Uterus (tissue), 4 donors: ENCODE data around the gene TMEM161B. TPM values are rescaled to one million over a fixed set of nuclear protein-coding genes. Genes with fewer than 3 reads are reported as not detected.

Source experiments
- DNase-seq, 2 donors: peaks; one replicate each; pipeline ENCODE4 v3.0.0-alpha.2; 2019 to 2020
- H3K27ac ChIP-seq, 2 donors: fragments of 200-600 bp; sonication (generic); 1 replicate in 1 of 2; 2 replicates in 1 of 2; pipeline ENCODE4 v1.5.1; 2016 to 2018
- H3K27me3 ChIP-seq, 2 donors: fragments of 200-600 bp; sonication (generic); one replicate each; pipeline ENCODE4 v1.5.1; 2018 to 2019; ENCODE audit warnings: control low read depth in 1 of 2
- H3K36me3 ChIP-seq, 2 donors: fragments of 200-600 bp; sonication (generic); one replicate each; pipeline ENCODE4 v1.5.1; 2019; ENCODE audit warnings: control low read depth in 1 of 2
- H3K4me1 ChIP-seq, 2 donors: fragments of 200-600 bp; sonication (generic); one replicate each; pipeline ENCODE4 v1.5.1; 2018 to 2019; ENCODE audit warnings: control low read depth in 1 of 2
- H3K4me3 ChIP-seq, 2 donors: fragments of 200-600 bp; sonication (generic); 1 replicate in 1 of 2; 2 replicates in 1 of 2; pipeline ENCODE4 v1.5.1; 2018 to 2019; ENCODE audit warnings: mild to moderate bottlenecking in 1 of 2
- H3K9me3 ChIP-seq, 2 donors: fragments of 200-600 bp; sonication (generic); one replicate each; pipeline ENCODE4 v1.5.1; 2019; ENCODE audit warnings: control low read depth in 1 of 2
- CTCF ChIP-seq, 4 experiments: fragments of 200-600 bp in 2 of 4; fragments of 450-650 bp in 2 of 4; sonication (generic) in 2 of 4; IDR thresholded peaks; one replicate each; pipeline ENCODE4 v1.5.1; 2016 to 2019; ENCODE audit warnings: antibody characterized with exemption in 4 of 4, mild to moderate bottlenecking in 2 of 4, moderate library complexity in 1 of 4
- POLR2A ChIP-seq, 2 donors: fragments of 450-650 bp; IDR thresholded peaks; one replicate each; pipeline ENCODE4 v1.6.1; 2016; ENCODE audit warnings: antibody characterized with exemption in 2 of 2, mild to moderate bottlenecking in 1 of 2, moderate library complexity in 1 of 2
- intact Hi-C: fragments of 100-400 bp; cut with DNase I; formaldehyde crosslinking; loops from one replicate; pipeline ENCODE4 v1.15.1; 2023; ENCODE audit warnings: low total_unique reads
- total RNA-seq, 4 donors: library from RNA; depleted of rRNA in 3 of 4; stranded (reverse); fragments of >200 nt in 3 of 4; gene quantifications; one replicate each; pipeline versions ENCODE4 v1.1.0 to v1.2.4, GENCODE V29; 2014 to 2023
- donor health status: DM: yes; HTN: yes; CAD: no.

The TMEM161B gene
- total RNA-seq, 4 donors from 2014 or later = 26.4 to 53.4 (median 42.2) TPM

GRCh38 chr5:88158056-88158455 is 110.6 kb downstream of the TMEM161B start:
- Histone ChIP-seq H3K27me3 (no peaks in the 10 kb centered on the region), H3K27ac (no peak overlapping the region), H3K36me3 (no peaks in the 10 kb centered on the region), H3K4me1 (no peaks in the 10 kb centered on the region), H3K9me3 (no peaks in the 10 kb centered on the region), H3K4me3 (no peak overlapping the region)
- intact Hi-C loops = no loop called here
- no peak for DNase-seq
- TF ChIP-seq CTCF (IDR thresholded peaks at IDR 0.05) (no peak), POLR2A (IDR thresholded peaks at IDR 0.05) (no peak)

- H3K36me3 ChIP-seq = no peaks in the 10 kb centered on the region
- no peaks in the 10 kb centered on the region for H3K27me3 ChIP-seq
- H3K27ac ChIP-seq = no peak overlapping the region
- H3K4me1 ChIP-seq = no peaks in the 10 kb centered on the region
- TF ChIP-seq CTCF (IDR thresholded peaks at IDR 0.05) (no peak), POLR2A (IDR thresholded peaks at IDR 0.05) (no peak)
- H3K4me3 ChIP-seq = no peak overlapping the region
- intact Hi-C loops = no loop called here
- DNase-seq = no peak
- H3K9me3 ChIP-seq = no peaks in the 10 kb centered on the region
Observed at GRCh38 chr5:88154891-88155290, 113.8 kb downstream of the TMEM161B start.

DNA sequence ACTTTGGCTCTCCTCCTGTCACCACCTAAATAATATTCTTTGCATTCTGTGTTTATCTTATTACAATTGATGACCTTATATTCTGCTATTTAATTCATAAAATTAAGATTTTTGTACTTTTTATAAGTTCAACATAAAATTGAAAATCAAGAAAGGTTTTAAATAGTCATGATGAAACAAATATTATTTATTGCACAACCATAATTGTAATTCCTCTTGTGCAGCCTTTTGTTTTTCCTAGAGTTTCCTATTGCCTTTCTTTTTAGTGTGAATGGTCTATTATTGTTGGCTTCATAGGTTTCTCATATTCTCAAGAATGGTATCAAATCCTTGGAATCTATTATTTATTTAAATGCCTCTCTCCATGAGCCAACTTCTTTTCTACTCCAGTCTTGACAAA is 117.9 kb downstream of the TMEM161B start:
- TF ChIP-seq CTCF (IDR thresholded peaks at IDR 0.05) = no peak
- TF ChIP-seq POLR2A (IDR thresholded peaks at IDR 0.05) = no peak
- intact Hi-C loops = no loop called here
- Histone ChIP-seq H3K27me3 (no peaks in the 10 kb centered on the region), H3K27ac (no peak overlapping the region), H3K4me3 (no peak overlapping the region), H3K9me3 (no peaks in the 10 kb centered on the region), H3K4me1 (no peaks in the 10 kb centered on the region), H3K36me3 (no peaks in the 10 kb centered on the region)
- DNase-seq = no peak

GRCh38 chr5:88145611-88146467 is 122.8 kb downstream of the TMEM161B start:
- TF ChIP-seq POLR2A (IDR thresholded peaks at IDR 0.05) = no peak
- TF ChIP-seq CTCF (IDR thresholded peaks at IDR 0.05) = no peak
- no peaks in the 10 kb centered on the region for H3K36me3 ChIP-seq
- H3K27ac ChIP-seq = peak overlapping the region in 1 of 2 donors; percentile 21
- no peaks in the 10 kb centered on the region for H3K4me1 ChIP-seq
- H3K4me3 ChIP-seq = peak overlapping the region in 1 of 2 donors; percentile 23
- no peak for DNase-seq
- intact Hi-C loops = loop anchor here (10.0 kb wide), 1 partner anchor 539 kb away; no protein-coding TSS in a partner anchor
- H3K9me3 ChIP-seq = no peaks in the 10 kb centered on the region
- no peaks in the 10 kb centered on the region for H3K27me3 ChIP-seq

GRCh38 chr5:88145221-88145610 is 123.4 kb downstream of the TMEM161B start:
- DNase-seq = peak in 1 of 2 donors; percentile 16
- no peak for TF ChIP-seq POLR2A (IDR thresholded peaks at IDR 0.05)
- TF ChIP-seq CTCF (IDR thresholded peaks at IDR 0.05) = no peak
- intact Hi-C loops = loop anchor here (10.0 kb wide), 1 partner anchor 540 kb away; no protein-coding TSS in a partner anchor
- H3K9me3 ChIP-seq = no peaks in the 10 kb centered on the region
- peak overlapping the region in 1 of 2 donors; percentile 23 for H3K4me3 ChIP-seq
- no peaks in the 10 kb centered on the region for H3K4me1 ChIP-seq
- no peaks in the 10 kb centered on the region for H3K27me3 ChIP-seq
- H3K36me3 ChIP-seq = no peaks in the 10 kb centered on the region
- H3K27ac ChIP-seq = peak overlapping the region in 1 of 2 donors; percentile 24
